SK-N-SH treated with all-trans-retinoic acid at 6 μM for 48 hours (cell line): Measurements from ENCODE around the gene MORC3.
A peak's percentile ranks its signal among the peaks of the same experiment; 100 is the strongest.
"Not testable (repeated sequence)": the region's sequence is repeated elsewhere in the genome, so short reads cannot be mapped to it uniquely, and the experiment has no call there.

Experiments
- ATAC-seq: fragments of 200-7000 bp; cut with Tn5 transposase; 3 replicates; pipeline ENCODE4 v1.9.1; 2020; ENCODE audit warnings: mild to moderate bottlenecking, moderate library complexity
- BACH2 ChIP-seq: fragments of 250-450 bp; sonication (Bioruptor Pico); IDR thresholded peaks from 2 replicates; pipeline ENCODE4 v1.9.0; 2021; ENCODE audit warnings: mild to moderate bottlenecking, borderline replicate concordance
- ISL1 ChIP-seq: fragments of 250-450 bp; sonication (Bioruptor Pico); IDR thresholded peaks from 2 replicates; pipeline ENCODE4 v2.1.2; 2022; ENCODE audit warnings: mild to moderate bottlenecking, moderate library complexity
- OSR1 ChIP-seq: fragments of 250-450 bp; sonication (Bioruptor Pico); IDR thresholded peaks from 2 replicates; pipeline ENCODE4 v1.8.0; 2022; ENCODE audit warnings: moderate library complexity, mild to moderate bottlenecking, inconsistent platforms
- PPARA ChIP-seq: fragments of 250-450 bp; sonication (Bioruptor Pico); IDR thresholded peaks from 2 replicates; pipeline ENCODE4 v1.5.0; 2020; ENCODE audit warnings: mild to moderate bottlenecking, borderline replicate concordance
- RARB ChIP-seq: fragments of 250-450 bp; sonication (Bioruptor Pico); IDR thresholded peaks from 2 replicates; pipeline ENCODE4 v1.8.0; 2021; ENCODE audit warnings: mild to moderate bottlenecking, moderate library complexity
- SNAI2 ChIP-seq: fragments of 250-450 bp; sonication (Bioruptor Pico); IDR thresholded peaks from 2 replicates; pipeline ENCODE4 v1.5.0; 2020; ENCODE audit warnings: mild to moderate bottlenecking, moderate library complexity
- TCF4 ChIP-seq: fragments of 250-450 bp; sonication (Bioruptor Pico); IDR thresholded peaks from 2 replicates; pipeline ENCODE4 v1.8.0; 2021; ENCODE audit warnings: mild to moderate bottlenecking, moderate library complexity, borderline replicate concordance
- TOX ChIP-seq: fragments of 250-450 bp; sonication (Bioruptor Pico); IDR thresholded peaks from 2 replicates; pipeline ENCODE4 v1.8.0; 2021; ENCODE audit warnings: mild to moderate bottlenecking, moderate library complexity, borderline replicate concordance
- ZFP3 ChIP-seq: fragments of 250-450 bp; sonication (Bioruptor Pico); IDR thresholded peaks from 2 replicates; pipeline ENCODE4 v1.5.0; 2020; ENCODE audit warnings: mild to moderate bottlenecking, moderate library complexity
- ZNF8 ChIP-seq: fragments of 450-650 bp; formaldehyde crosslinking; IDR thresholded peaks from 2 replicates; pipeline ENCODE4 v1.5.0; 2020; ENCODE audit warnings: mild to moderate bottlenecking, moderate library complexity
- TF ChIP-seq, protein P1 (sequence below): fragments of 250-450 bp; sonication (Bioruptor Pico); IDR thresholded peaks from 2 replicates; pipeline ENCODE4 v1.5.0; 2020; ENCODE audit warnings: mild to moderate bottlenecking, moderate library complexity
- TF ChIP-seq, protein P2 (sequence below): fragments of 250-450 bp; sonication (Bioruptor Pico); IDR thresholded peaks from 2 replicates; pipeline ENCODE4 v1.5.1; 2021; ENCODE audit warnings: mild to moderate bottlenecking, moderate library complexity
- TF ChIP-seq, protein P3 (sequence below): fragments of 250-450 bp; sonication (Bioruptor Pico); IDR thresholded peaks from 2 replicates; pipeline ENCODE4 v1.5.1; 2020; ENCODE audit warnings: low read depth, mild to moderate bottlenecking, moderate library complexity
- TF ChIP-seq, protein P4 (sequence below): fragments of 250-450 bp; sonication (Bioruptor Pico); IDR thresholded peaks from 2 replicates; pipeline ENCODE4 v1.8.0; 2020; ENCODE audit warnings: mild to moderate bottlenecking, moderate library complexity, borderline replicate concordance
- TF ChIP-seq, protein P5 (sequence below): fragments of 250-450 bp; sonication (Bioruptor Pico); IDR thresholded peaks from 2 replicates; pipeline ENCODE4 v1.8.0; 2021; ENCODE audit warnings: low read depth, mild to moderate bottlenecking, moderate library complexity, borderline replicate concordance

The MORC3 gene

DNA sequence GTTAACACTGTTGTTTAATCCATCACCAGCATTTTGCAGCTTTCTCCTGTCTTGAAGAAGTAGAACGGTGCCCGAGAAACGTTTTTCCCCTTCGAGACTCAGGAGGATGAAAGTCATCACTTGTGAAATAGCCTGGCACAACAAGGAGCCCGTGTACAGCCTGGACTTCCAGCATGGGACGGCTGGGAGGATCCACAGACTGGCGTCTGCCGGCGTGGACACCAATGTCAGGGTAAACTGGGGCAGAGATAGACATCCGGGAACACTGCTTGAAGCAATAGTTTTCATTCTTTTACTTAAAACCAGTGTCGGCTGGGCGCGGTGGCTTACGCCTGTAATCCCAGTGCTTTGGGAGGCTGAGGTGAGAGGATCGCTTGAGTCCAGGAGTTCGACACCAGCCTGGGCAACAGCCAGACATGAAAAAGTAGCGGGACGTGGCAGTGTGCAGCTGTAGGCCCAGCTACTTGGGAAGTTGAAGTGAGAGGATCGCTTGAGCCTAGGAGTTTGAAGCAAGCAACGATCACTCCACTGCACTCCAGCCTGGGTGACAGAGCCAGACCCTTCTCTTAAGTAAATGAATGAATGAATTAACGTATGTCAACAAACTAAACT, 66.1 kb downstream of the MORC3 start (continued):
- TF ChIP-seq, protein P1, sequence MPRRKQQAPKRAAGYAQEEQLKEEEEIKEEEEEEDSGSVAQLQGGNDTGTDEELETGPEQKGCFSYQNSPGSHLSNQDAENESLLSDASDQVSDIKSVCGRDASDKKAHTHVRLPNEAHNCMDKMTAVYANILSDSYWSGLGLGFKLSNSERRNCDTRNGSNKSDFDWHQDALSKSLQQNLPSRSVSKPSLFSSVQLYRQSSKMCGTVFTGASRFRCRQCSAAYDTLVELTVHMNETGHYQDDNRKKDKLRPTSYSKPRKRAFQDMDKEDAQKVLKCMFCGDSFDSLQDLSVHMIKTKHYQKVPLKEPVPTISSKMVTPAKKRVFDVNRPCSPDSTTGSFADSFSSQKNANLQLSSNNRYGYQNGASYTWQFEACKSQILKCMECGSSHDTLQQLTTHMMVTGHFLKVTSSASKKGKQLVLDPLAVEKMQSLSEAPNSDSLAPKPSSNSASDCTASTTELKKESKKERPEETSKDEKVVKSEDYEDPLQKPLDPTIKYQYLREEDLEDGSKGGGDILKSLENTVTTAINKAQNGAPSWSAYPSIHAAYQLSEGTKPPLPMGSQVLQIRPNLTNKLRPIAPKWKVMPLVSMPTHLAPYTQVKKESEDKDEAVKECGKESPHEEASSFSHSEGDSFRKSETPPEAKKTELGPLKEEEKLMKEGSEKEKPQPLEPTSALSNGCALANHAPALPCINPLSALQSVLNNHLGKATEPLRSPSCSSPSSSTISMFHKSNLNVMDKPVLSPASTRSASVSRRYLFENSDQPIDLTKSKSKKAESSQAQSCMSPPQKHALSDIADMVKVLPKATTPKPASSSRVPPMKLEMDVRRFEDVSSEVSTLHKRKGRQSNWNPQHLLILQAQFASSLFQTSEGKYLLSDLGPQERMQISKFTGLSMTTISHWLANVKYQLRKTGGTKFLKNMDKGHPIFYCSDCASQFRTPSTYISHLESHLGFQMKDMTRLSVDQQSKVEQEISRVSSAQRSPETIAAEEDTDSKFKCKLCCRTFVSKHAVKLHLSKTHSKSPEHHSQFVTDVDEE (CRISPR knock-in tag): no peak
- TF ChIP-seq TCF4 (no peak), BACH2 (CRISPR knock-in tag) (no peak), ZNF8 (CRISPR knock-in tag) (no peak), OSR1 (CRISPR knock-in tag) (no peak), ISL1 (no peak), PPARA (CRISPR knock-in tag) (no peak), RARB (CRISPR knock-in tag) (no peak)
- TF ChIP-seq, protein P2, sequence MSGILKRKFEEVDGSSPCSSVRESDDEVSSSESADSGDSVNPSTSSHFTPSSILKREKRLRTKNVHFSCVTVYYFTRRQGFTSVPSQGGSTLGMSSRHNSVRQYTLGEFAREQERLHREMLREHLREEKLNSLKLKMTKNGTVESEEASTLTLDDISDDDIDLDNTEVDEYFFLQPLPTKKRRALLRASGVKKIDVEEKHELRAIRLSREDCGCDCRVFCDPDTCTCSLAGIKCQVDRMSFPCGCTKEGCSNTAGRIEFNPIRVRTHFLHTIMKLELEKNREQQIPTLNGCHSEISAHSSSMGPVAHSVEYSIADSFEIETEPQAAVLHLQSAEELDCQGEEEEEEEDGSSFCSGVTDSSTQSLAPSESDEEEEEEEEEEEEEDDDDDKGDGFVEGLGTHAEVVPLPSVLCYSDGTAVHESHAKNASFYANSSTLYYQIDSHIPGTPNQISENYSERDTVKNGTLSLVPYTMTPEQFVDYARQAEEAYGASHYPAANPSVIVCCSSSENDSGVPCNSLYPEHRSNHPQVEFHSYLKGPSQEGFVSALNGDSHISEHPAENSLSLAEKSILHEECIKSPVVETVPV (CRISPR knock-in tag): no peak

DNA sequence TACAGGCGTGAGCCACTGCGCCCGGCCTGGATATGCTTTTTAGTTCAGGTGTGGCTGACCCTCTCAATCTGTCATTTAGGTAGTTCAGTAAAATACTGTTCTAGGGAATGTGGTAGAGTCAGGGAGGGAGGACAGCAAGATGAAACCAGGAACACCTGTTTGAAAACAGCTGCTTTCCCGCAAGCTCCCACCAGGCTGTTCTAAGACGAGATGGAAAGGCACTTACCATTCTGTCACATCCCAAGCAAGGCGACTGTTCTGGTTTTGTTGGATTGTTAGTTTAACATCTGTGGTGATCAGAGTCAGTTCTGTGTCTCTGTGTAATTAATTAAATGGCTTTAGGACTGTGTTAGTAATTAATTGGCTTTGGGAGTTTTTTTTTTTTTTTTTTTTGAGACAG, 68.1 kb downstream of the MORC3 start:
- no peak for ATAC-seq
- TF ChIP-seq OSR1 (CRISPR knock-in tag) (no peak), SNAI2 (CRISPR knock-in tag) (no peak), ZFP3 (CRISPR knock-in tag) (no peak), BACH2 (CRISPR knock-in tag) (no peak), ISL1 (no peak), ZNF8 (CRISPR knock-in tag) (no peak)
- TF ChIP-seq, protein P3, sequence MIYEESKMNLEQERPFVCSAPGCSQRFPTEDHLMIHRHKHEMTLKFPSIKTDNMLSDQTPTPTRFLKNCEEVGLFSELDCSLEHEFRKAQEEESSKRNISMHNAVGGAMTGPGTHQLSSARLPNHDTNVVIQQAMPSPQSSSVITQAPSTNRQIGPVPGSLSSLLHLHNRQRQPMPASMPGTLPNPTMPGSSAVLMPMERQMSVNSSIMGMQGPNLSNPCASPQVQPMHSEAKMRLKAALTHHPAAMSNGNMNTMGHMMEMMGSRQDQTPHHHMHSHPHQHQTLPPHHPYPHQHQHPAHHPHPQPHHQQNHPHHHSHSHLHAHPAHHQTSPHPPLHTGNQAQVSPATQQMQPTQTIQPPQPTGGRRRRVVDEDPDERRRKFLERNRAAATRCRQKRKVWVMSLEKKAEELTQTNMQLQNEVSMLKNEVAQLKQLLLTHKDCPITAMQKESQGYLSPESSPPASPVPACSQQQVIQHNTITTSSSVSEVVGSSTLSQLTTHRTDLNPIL (CRISPR knock-in tag): no peak
- TF ChIP-seq, protein P4, sequence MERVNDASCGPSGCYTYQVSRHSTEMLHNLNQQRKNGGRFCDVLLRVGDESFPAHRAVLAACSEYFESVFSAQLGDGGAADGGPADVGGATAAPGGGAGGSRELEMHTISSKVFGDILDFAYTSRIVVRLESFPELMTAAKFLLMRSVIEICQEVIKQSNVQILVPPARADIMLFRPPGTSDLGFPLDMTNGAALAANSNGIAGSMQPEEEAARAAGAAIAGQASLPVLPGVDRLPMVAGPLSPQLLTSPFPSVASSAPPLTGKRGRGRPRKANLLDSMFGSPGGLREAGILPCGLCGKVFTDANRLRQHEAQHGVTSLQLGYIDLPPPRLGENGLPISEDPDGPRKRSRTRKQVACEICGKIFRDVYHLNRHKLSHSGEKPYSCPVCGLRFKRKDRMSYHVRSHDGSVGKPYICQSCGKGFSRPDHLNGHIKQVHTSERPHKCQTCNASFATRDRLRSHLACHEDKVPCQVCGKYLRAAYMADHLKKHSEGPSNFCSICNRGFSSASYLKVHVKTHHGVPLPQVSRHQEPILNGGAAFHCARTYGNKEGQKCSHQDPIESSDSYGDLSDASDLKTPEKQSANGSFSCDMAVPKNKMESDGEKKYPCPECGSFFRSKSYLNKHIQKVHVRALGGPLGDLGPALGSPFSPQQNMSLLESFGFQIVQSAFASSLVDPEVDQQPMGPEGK: no peak
- TF ChIP-seq, protein P2 (CRISPR knock-in tag): no peak
- TF ChIP-seq, protein P1 (CRISPR knock-in tag): no peak
- TF ChIP-seq, protein P5, sequence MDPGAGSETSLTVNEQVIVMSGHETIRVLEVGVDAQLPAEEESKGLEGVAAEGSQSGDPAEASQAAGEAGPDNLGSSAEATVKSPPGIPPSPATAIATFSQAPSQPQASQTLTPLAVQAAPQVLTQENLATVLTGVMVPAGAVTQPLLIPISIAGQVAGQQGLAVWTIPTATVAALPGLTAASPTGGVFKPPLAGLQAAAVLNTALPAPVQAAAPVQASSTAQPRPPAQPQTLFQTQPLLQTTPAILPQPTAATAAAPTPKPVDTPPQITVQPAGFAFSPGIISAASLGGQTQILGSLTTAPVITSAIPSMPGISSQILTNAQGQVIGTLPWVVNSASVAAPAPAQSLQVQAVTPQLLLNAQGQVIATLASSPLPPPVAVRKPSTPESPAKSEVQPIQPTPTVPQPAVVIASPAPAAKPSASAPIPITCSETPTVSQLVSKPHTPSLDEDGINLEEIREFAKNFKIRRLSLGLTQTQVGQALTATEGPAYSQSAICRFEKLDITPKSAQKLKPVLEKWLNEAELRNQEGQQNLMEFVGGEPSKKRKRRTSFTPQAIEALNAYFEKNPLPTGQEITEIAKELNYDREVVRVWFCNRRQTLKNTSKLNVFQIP: no peak

DNA sequence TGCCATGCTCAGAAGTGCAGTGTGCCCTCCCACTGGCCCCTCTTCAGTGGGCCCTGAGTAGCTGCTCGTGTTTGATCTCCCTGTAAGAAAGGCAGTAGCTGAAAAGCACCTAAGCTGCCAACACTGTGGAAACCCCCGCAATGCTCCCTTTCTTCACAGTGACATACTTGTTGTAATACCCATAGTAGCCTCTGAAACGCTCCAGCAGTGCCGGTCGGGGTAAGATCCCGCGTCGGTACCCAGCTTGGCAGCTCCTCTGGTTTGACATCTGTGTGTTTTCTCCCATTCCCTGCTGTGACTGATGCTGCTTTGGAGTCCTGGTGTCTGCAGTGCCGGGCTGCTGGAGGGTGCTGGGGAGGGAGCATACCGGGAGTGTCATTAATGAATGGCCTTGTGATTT, 68.8 kb downstream of the MORC3 start:
- TF ChIP-seq TOX (CRISPR knock-in tag): no peak
- peak; percentile 64 for ATAC-seq

DNA sequence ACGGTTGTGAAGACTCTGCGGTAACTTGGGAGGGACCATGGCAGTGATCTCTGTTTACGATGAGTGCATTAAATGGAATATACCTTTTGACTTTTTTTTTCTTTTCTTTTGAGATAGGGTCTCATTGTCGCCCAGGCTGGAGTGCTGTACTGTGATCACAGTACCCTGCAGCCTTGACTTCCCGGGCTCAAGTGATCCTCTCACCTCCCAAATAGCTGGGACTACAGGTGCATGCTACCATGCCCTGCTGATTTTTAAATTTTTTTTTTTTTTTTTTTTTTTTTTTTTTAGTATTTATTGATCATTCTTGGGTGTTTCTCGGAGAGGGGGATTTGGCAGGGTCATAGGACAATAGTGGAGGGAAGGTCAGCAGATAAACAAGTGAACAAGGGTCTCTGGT, 71.7 kb downstream of the MORC3 start:
- not testable (repeated sequence) for ATAC-seq
